CD8-positive, alpha-beta memory T cell (primary cell): ENCODE data around the gene THRAP3. TPM values are rescaled to one million over a fixed set of nuclear protein-coding genes. Genes with fewer than 3 reads are reported as not detected.

Source experiments
- CTCF ChIA-PET: fragments of 350-600 bp; sonication (Branson Sonifier 250); formaldehyde crosslinking; loops from one replicate; lab custom pipeline; 2021; ENCODE audit warnings: antibody characterized with exemption; lab: Charles Lee
- POLR2A ChIA-PET: fragments of 350-600 bp; sonication (Branson Sonifier 250); formaldehyde crosslinking; loops from one replicate; lab custom pipeline; 2021; ENCODE audit warnings: antibody characterized with exemption; lab: Charles Lee
- DNase-seq, 5 donors: peaks; one replicate each; pipeline versions ENCODE4 v3.0.0 to v3.0.0-alpha.2; 2020 to 2022; ENCODE audit warnings: mixed read lengths in 1 of 5
- H3K27ac ChIP-seq: one replicate; pipeline ENCODE4 v1.7.0; 2013; ENCODE audit warnings: low read depth, mild to moderate bottlenecking, low read length, moderate library complexity
- H3K27me3 ChIP-seq: 2 replicates; pipeline ENCODE4 v1.7.0; 2013; ENCODE audit warnings: low read length, mild to moderate bottlenecking; ENCODE audit not compliant: insufficient read depth, poor library complexity, severe bottlenecking
- H3K36me3 ChIP-seq: 2 replicates; pipeline ENCODE4 v1.7.0; 2013; ENCODE audit warnings: mild to moderate bottlenecking, low read length, moderate library complexity; ENCODE audit not compliant: insufficient read depth
- H3K4me1 ChIP-seq: 2 replicates; pipeline ENCODE4 v1.7.0; 2013; ENCODE audit warnings: mild to moderate bottlenecking, low read length, moderate library complexity; ENCODE audit not compliant: insufficient read depth
- H3K4me3 ChIP-seq: 2 replicates; pipeline ENCODE4 v1.7.0; 2013; ENCODE audit warnings: mild to moderate bottlenecking, low read length
- H3K9me3 ChIP-seq: 2 replicates; pipeline ENCODE4 v1.7.0; 2013; ENCODE audit warnings: mild to moderate bottlenecking, low read length
- H3K27ac Mint-ChIP-seq, 8 donors: one replicate each; pipeline ENCODE4 v1.8.0; 2020 to 2021; ENCODE audit warnings: mixed read lengths in 8 of 8, mild to moderate bottlenecking in 6 of 8, inconsistent platforms in 3 of 8, moderate library complexity in 3 of 8
- H3K27me3 Mint-ChIP-seq, 2 donors: one replicate each; pipeline ENCODE4 v1.8.0; 2020 to 2021; ENCODE audit warnings: mixed read lengths in 2 of 2, mild to moderate bottlenecking in 1 of 2, moderate library complexity in 1 of 2
- H3K36me3 Mint-ChIP-seq, 3 donors: one replicate each; pipeline ENCODE4 v1.8.0; 2020 to 2021; ENCODE audit warnings: mixed read lengths in 3 of 3, inconsistent platforms in 1 of 3, mild to moderate bottlenecking in 1 of 3
- H3K4me1 Mint-ChIP-seq, 3 donors: one replicate each; pipeline ENCODE4 v1.8.0; 2020 to 2021; ENCODE audit warnings: mixed read lengths in 3 of 3, inconsistent platforms in 1 of 3, mild to moderate bottlenecking in 1 of 3
- H3K4me3 Mint-ChIP-seq, 7 donors: one replicate each; pipeline ENCODE4 v1.8.0; 2020 to 2021; ENCODE audit warnings: mixed read lengths in 7 of 7, mild to moderate bottlenecking in 6 of 7, moderate library complexity in 4 of 7, inconsistent platforms in 2 of 7
- H3K9me3 Mint-ChIP-seq, 5 donors: one replicate each; pipeline ENCODE4 v1.8.0; 2020 to 2022; ENCODE audit warnings: mixed read lengths in 5 of 5, mild to moderate bottlenecking in 3 of 5, moderate library complexity in 2 of 5, inconsistent platforms in 1 of 5
- polyA plus RNA-seq: library from polyadenylated mRNA; unstranded; fragments of 300-500 nt; fragmentation: Illumina TruSeq; gene quantifications from one replicate; pipeline ENCODE4 v1.2.3, GENCODE V29; 2021
- total RNA-seq, 2 experiments: library from RNA; stranded (reverse); gene quantifications; one replicate each; pipeline ENCODE4 v1.2.3, GENCODE V29; 2021

THRAP3 gene
- total and polyA plus RNA-seq, 3 experiments from 2014 or later: 100 to 168 (median 167) TPM

GRCh38 chr1:36304970-36305914, 81.0 kb downstream of the THRAP3 start:
- H3K4me1 Mint-ChIP-seq: peaks cover 10 to 18% (median 17%) of the 10 kb centered on the region in 3 donors
- POLR2A ChIA-PET: no interaction called here
- no peak for DNase-seq

DNA sequence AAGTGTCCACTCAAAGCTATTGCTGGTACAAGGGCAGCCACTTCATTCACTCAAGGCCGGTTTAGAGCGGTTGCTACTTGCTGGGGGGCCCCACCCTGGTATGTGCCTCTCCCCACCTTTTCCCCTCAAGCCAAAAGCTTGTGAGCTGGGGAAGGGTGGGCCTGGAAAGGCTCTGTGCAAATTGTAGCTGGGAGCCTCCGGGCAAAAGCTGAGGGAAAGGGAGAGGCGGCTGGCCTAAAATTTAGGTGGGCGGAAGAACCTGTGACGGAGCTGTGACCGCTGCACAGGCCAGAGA, 81.6 kb downstream of the THRAP3 start:
- Histone ChIP-seq H3K27me3 (no peaks in the 10 kb centered on the region), H3K4me3 (no peak overlapping the region), H3K4me1 (peaks cover 14% of the 10 kb centered on the region), H3K27ac (no peak overlapping the region), H3K9me3 (no peaks in the 10 kb centered on the region), H3K36me3 (peaks cover 24% of the 10 kb centered on the region)
- Mint-ChIP-seq H3K4me1 (peaks cover 10 to 18% (median 17%) of the 10 kb centered on the region in 3 donors), H3K36me3 (peaks cover 0 to 42% (median 14%) of the 10 kb centered on the region in 3 donors), H3K4me3 (peak overlapping the region; percentile 70 to 98 (median 92)), H3K9me3 (no peaks in the 10 kb centered on the region), H3K27me3 (no peaks in the 10 kb centered on the region), H3K27ac (peak overlapping the region in 5 of 8 donors; percentile 46 to 94 (median 78))
- DNase-seq: no peak
- POLR2A ChIA-PET: interaction anchor here (1.1 to 1.5 kb wide), 2 partner anchors 17 to 157 kb away, joined by 3 to 13 read pairs; partner anchors contain the start of genes EVA1B and TRAPPC3
- CTCF ChIA-PET: interaction anchor here (0.7 to 2.4 kb wide), 10 partner anchors 14 to 145 kb away, joined by 3 to 16 read pairs (median 5); partner anchors contain the start of gene EVA1B

More at GRCh38 chr1:36304970-36305914, 81.0 kb downstream of the THRAP3 start:
- no peaks in the 10 kb centered on the region for H3K9me3 ChIP-seq
- Mint-ChIP-seq H3K36me3 (peaks cover 0 to 48% (median 17%) of the 10 kb centered on the region in 3 donors), H3K27ac (peak overlapping the region; percentile 46 to 94 (median 78)), H3K4me3 (peak overlapping the region; percentile 70 to 98 (median 92)), H3K9me3 (no peaks in the 10 kb centered on the region), H3K27me3 (no peaks in the 10 kb centered on the region)
- H3K36me3 ChIP-seq: peaks cover 30% of the 10 kb centered on the region
- H3K27ac ChIP-seq: no peak overlapping the region
- no peak overlapping the region for H3K4me3 ChIP-seq
- no peaks in the 10 kb centered on the region for H3K27me3 ChIP-seq
- H3K4me1 ChIP-seq: peaks cover 14% of the 10 kb centered on the region
- CTCF ChIA-PET: interaction anchor here (0.7 to 2.4 kb wide), 7 partner anchors 14 to 144 kb away, joined by 3 to 16 read pairs (median 5); partner anchors contain the start of gene EVA1B

DNA sequence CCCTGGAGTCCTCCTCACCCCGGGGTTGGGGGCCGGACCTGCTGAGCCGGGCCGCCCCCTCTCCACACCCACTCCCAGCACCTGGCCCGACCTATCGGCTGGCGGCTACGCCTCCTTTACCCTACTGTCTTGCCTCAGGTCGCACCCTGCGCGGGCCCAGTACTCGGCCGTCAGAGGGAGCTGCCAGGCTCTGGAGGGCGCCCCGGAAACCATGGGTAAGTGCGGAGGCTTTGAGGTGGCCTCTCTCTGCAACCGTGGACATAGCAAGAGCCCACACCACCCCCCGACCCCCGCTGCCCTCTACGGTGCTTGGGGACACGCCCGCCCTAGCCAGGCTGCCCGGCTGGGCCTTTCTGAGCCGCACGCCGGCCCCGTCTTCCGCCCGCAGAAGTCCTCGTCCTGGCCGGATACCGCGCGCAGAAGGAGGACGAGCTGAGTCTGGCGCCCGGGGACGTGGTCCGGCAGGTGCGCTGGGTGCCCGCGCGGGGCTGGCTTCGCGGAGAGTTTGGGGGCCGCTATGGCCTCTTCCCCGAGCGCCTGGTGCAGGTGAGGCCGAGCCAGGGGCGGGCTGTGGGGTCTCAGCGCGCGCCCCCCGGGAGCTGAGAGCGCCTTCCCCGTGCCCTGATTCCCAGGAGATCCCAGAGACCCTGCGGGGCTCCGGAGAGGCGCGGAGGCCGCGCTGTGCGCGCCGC, 82.1 kb downstream of the THRAP3 start, which contains the start of gene SH3D21:
Gene SH3D21, plus strand, starts transcription at position 159 of the 692 bp plus-strand sequence. Its CDS starts 53 bp downstream, at position 212.
- H3K4me3 ChIP-seq: peak within 1 kb of the TSS; percentile 86
- H3K27me3 ChIP-seq: no peaks in the 10 kb centered on the region
- POLR2A ChIA-PET: interaction anchor here (0.7 to 1.5 kb wide), 8 partner anchors 8 to 158 kb away, joined by 3 to 13 read pairs (median 4); partner anchors contain the start of genes EVA1B, THRAP3 and TRAPPC3
- peaks cover 10 to 18% (median 17%) of the 10 kb centered on the region in 3 donors for H3K4me1 Mint-ChIP-seq
- peaks cover 14% of the 10 kb centered on the region for H3K4me1 ChIP-seq
- no peaks in the 10 kb centered on the region for H3K27me3 Mint-ChIP-seq
- no peaks in the 10 kb centered on the region for H3K9me3 ChIP-seq
- H3K4me3 Mint-ChIP-seq: peak within 1 kb of the TSS; percentile 85 to 98 (median 94)
- peak; percentile 28 to 74 (median 36) for DNase-seq
- peak within 1 kb of the TSS; percentile 51 for H3K27ac ChIP-seq
- CTCF ChIA-PET: interaction anchor here (0.7 to 2.4 kb wide), 12 partner anchors 13 to 145 kb away, joined by 3 to 16 read pairs (median 5); partner anchors contain the start of gene EVA1B
- H3K36me3 Mint-ChIP-seq: peaks cover 0 to 37% (median 9%) of the 10 kb centered on the region in 3 donors
- peak within 1 kb of the TSS; percentile 46 to 97 (median 94) for H3K27ac Mint-ChIP-seq
- H3K36me3 ChIP-seq: peaks cover 19% of the 10 kb centered on the region
- H3K9me3 Mint-ChIP-seq: no peaks in the 10 kb centered on the region

- no peaks in the 10 kb centered on the region for H3K27me3 Mint-ChIP-seq
- Histone ChIP-seq H3K9me3 (no peaks in the 10 kb centered on the region), H3K4me1 (peaks cover 14% of the 10 kb centered on the region), H3K27ac (peak overlapping the region; percentile 51), H3K4me3 (peak overlapping the region; percentile 86), H3K27me3 (no peaks in the 10 kb centered on the region), H3K36me3 (peaks cover 13% of the 10 kb centered on the region)
- no peaks in the 10 kb centered on the region for H3K9me3 Mint-ChIP-seq
- H3K27ac Mint-ChIP-seq: peak overlapping the region; percentile 35 to 97 (median 94)
- peaks cover 0 to 31% (median 8%) of the 10 kb centered on the region in 3 donors for H3K36me3 Mint-ChIP-seq
- DNase-seq: peak; percentile 90 to 96 (median 92)
- ChIA-PET POLR2A (interaction anchor here (0.6 to 1.5 kb wide), 9 partner anchors 8 to 158 kb away, joined by 3 to 13 read pairs (median 4); partner anchors contain the start of genes EVA1B, THRAP3 and TRAPPC3), CTCF (interaction anchor here (0.6 to 2.4 kb wide), 11 partner anchors 12 to 146 kb away, joined by 3 to 16 read pairs (median 5); partner anchors contain the start of gene EVA1B)
- H3K4me1 Mint-ChIP-seq: peaks cover 10 to 18% (median 17%) of the 10 kb centered on the region in 3 donors
- H3K4me3 Mint-ChIP-seq: peak overlapping the region; percentile 85 to 98 (median 94)
Observed at GRCh38 chr1:36306902-36307456, 82.7 kb downstream of the THRAP3 start.

GRCh38 chr1:36307601-36308330, 83.5 kb downstream of the THRAP3 start:
- peaks cover 10 to 18% (median 17%) of the 10 kb centered on the region in 3 donors for H3K4me1 Mint-ChIP-seq
- H3K27ac ChIP-seq: no peak overlapping the region
- H3K36me3 ChIP-seq: peaks cover 6% of the 10 kb centered on the region
- H3K4me3 ChIP-seq: no peak overlapping the region
- no peaks in the 10 kb centered on the region for H3K9me3 Mint-ChIP-seq
- H3K9me3 ChIP-seq: no peaks in the 10 kb centered on the region
- H3K4me3 Mint-ChIP-seq: peak overlapping the region; percentile 85 to 98 (median 94)
- peaks cover 14% of the 10 kb centered on the region for H3K4me1 ChIP-seq
- H3K36me3 Mint-ChIP-seq: peaks cover 0 to 23% (median 6%) of the 10 kb centered on the region in 3 donors
- H3K27ac Mint-ChIP-seq: peak overlapping the region in 2 of 8 donors; percentile 35 to 93
- ChIA-PET POLR2A (interaction anchor here (0.6 to 1.5 kb wide), 5 partner anchors 9 to 99 kb away, joined by 3 to 13 read pairs (median 4); partner anchors contain the start of gene EVA1B), CTCF (interaction anchor here (0.6 to 2.4 kb wide), 3 partner anchors 15 to 114 kb away, joined by 4 to 16 read pairs (median 5); partner anchors contain the start of gene EVA1B)
- DNase-seq: no peak
- no peaks in the 10 kb centered on the region for H3K27me3 Mint-ChIP-seq
- H3K27me3 ChIP-seq: no peaks in the 10 kb centered on the region

DNA sequence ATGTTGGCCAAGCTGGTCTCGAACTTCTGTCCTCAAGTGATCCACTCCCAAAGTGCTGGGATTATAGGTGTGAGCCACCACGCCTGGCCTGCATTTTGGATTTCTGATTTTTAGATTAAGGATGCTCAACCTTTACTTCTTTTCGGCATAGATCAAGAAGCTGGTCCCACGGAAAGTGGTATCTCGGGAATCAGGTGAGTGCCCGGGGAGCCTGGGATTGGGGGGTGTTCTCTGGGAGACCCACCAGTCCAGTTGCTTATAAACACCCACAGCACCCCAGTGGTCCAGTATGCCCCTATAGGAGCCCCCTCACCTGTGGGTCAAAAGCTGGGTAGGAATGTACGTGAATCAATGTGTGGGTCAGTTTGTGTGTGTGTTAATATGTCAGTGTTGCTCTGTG, 85.2 kb downstream of the THRAP3 start:
- no peak overlapping the region for H3K4me3 ChIP-seq
- POLR2A ChIA-PET: no interaction called here
- H3K4me1 ChIP-seq: peaks cover 14% of the 10 kb centered on the region
- H3K9me3 Mint-ChIP-seq: no peaks in the 10 kb centered on the region
- H3K36me3 ChIP-seq: no peaks in the 10 kb centered on the region
- CTCF ChIA-PET: no interaction called here
- no peak for DNase-seq
- peaks cover 10 to 18% (median 17%) of the 10 kb centered on the region in 3 donors for H3K4me1 Mint-ChIP-seq
- peak overlapping the region in 1 of 8 donors; percentile 30 for H3K27ac Mint-ChIP-seq
- no peaks in the 10 kb centered on the region for H3K27me3 ChIP-seq
- H3K27me3 Mint-ChIP-seq: no peaks in the 10 kb centered on the region
- H3K27ac ChIP-seq: no peak overlapping the region
- no peaks in the 10 kb centered on the region for H3K9me3 ChIP-seq
- H3K36me3 Mint-ChIP-seq: peaks cover 0 to 9% (median 2%) of the 10 kb centered on the region in 3 donors
- peak overlapping the region in 2 of 7 donors; percentile 13 to 41 for H3K4me3 Mint-ChIP-seq
